Endometrial microvascular endothelial cells (primary cell): ENCODE data around the gene TEAD4. TPM values are rescaled to one million over a fixed set of nuclear protein-coding genes. Genes with fewer than 3 reads are reported as not detected.

ENCODE experiments used
- in situ Hi-C: cut with HindIII; loops from 2 replicates; pipeline ENCODE4 v1.10.0; 2017; ENCODE audit warnings: low sequenced_read_pairs, low pct_unique_long_range_greater_than_20kb; ENCODE audit errors: inconsistent ontology term
- total RNA-seq: library from RNA; depleted of rRNA; stranded (reverse); fragments of >200 nt; gene quantifications from one replicate; pipeline ENCODE4 v1.2.3, GENCODE V29; 2015; ENCODE audit errors: inconsistent ontology term

TEAD4 gene
- total RNA-seq, 1 donor from 2014 or later, result 78.1 TPM

DNA sequence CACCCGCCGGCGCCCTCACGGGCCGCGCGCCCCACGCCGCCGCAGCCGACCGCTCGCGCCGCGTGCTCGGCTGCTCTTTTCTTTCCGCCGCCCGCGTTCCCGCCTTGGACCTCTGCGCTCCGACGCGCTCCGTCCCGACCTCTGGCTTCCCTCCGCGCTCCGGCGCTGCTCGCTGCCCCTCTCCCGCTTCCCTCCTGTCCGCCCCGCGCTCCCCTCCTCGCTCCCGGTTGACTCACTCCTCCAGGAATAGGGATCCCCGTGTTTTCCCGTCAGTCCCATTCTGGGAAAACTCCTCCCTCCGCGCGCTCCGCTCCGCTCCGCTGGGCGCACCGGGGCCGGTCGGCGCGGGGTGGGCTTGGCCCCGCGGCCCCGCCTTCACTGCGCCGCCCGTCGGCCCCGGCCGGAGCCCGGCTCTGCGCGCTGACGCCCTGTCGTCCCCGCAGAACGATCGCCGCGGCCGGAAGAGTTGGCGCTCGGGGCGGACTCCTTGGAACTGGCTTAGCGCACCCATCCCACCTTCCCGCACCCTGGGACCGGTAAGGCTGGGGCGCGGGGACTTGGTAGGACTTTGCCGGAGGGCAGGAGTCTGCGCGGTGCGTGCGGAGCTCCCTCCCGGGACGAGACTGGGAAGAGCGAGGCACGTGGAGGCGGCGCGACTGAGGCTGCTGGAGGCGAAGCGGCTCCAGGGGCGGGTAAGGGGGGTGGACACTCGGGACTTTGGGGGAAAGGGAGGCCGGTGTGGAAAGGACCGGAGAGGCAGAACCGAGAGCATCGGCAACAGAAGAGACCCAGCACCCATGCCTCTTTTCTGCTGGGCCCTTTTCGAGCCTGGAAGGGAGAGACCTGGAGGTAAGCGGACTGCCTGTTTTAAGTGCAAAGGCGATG lies 550 bp downstream of the TEAD4 start:
- in situ Hi-C loops, result no loop called here

- in situ Hi-C loops, result no loop called here
Measured at GRCh38 chr12:2960390-2960956, 1.3 kb downstream of the TEAD4 start.

DNA sequence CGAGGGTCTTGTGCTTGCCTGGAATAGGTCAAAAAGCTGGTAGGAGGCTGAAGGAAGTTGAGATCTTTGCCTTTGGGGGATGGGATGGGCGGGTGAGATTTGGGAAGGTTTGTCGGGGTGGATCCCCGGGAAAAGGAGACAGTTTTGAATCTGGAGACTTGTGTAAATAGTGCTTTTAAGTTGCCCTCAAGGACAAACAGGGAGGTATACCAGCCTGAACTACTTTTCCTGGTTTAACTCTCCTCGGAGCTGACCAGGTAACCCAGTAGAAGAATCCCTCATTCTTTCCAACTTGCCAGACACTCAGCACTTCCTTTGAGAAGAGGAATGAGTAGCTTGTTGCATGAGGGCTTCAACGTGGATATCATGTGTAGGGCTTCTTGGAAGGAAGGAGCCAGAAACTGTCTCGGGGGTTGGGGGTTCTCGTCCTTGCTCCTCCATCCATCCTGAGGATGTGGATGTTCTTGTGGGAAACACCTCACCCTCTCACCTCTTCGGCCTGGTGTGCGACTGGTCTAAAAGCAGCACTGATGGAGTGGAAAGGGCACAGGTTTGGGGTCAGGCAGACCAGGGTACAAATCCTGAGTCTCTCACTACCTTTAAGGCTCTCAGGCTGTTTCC lies 1.9 kb downstream of the TEAD4 start:
- in situ Hi-C loops, result no loop called here

- in situ Hi-C loops, result no loop called here
Measured at GRCh38 chr12:2961705-2962104, 2.5 kb downstream of the TEAD4 start.

- in situ Hi-C loops, result no loop called here
Measured at GRCh38 chr12:2963154-2963759, 4.1 kb downstream of the TEAD4 start.

DNA sequence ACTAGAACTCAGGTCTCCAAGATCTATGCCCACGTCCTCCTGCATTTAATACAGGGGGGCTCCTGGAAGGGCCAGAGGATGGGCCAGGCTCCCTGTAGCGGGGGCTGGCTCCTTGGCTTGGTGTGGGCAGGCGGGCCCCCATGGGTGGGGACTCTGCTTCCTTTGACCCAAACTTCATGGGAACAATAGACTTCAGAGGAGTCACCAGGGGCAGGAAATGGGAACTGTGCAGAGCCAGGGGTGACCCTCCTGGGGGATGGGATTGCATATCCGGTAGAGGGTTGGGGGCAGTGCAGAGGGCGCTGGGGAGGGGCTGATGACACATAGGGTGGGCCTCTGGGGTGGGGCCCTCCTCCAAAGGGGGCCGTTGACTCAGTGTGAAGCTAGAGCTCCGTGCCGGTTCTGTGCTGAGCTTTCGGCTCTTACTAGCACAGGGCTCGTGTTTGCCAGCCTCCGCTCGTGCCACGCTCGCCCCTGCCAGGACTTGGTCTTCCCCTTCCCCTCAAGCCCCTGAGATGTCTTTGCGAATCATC lies 4.6 kb downstream of the TEAD4 start:
- in situ Hi-C loops, result no loop called here

GRCh38 chr12:2967651-2968050 lies 8.5 kb downstream of the TEAD4 start:
- in situ Hi-C loops, result no loop called here

DNA sequence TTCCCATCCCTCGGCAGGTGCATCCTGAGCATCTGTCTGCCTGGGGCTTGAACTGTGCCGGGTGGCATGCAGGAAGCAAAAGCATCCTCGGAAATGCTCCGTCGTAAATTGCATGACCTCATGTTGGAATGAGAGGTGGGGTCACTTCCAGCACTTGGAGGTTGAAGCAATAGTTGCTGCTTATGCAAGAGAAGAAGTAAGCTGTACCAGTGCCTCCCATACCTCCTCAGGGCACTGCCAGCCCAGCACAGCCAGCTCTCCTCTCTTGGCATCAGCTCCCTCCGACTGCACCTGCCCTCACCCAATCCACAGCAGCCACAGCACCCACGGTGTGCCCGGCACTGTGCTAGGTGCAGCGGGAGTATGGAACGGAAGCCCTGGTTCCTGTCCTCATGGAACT lies 11.5 kb downstream of the TEAD4 start:
- in situ Hi-C loops, result no loop called here

- in situ Hi-C loops, result no loop called here
Measured at GRCh38 chr12:2973566-2973965, 14.4 kb downstream of the TEAD4 start.

- in situ Hi-C loops, result no loop called here
Measured at GRCh38 chr12:2974560-2974971, 15.4 kb downstream of the TEAD4 start.

DNA sequence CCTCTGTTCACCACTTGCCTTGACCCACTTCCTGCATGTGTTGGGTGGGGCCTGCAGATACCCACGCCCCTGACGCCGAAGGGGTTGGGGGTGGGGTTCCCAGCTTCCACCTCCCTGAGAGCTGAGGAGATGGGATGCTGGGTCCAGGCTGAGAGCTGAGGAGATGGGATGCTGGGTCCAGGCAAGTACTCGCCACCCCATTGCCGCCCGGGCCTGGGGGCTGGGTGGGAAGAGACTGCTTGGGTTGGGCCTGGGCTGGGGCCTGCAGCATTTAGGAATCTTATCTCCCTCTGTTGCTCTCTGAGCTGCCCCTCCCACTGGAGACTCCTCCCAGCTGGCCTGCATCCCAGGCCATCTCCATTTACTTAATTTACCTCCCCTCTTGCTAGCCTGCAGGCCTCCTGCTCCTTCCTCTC lies 17.4 kb downstream of the TEAD4 start:
- in situ Hi-C loops, result no loop called here

DNA sequence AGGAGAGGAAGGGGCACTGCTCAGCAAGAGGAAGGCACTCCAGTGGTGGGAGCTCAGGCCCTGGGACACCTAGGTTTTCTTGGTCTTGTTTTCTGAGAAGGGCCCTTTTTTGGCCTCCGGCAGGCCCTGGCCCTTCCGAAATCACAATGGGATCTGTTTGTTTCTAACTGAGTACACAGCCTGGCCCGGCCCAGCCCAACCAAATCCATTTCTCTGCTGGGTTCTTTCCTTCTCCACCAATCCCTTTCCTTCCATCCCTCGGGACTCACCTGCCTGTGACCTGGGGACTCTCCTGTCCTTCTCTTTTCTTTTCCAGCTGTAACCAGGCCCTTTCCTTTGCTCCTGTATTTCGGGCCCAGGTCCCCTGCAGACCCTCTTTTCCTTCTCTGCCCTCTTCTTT lies 18.6 kb downstream of the TEAD4 start:
- in situ Hi-C loops, result no loop called here

DNA sequence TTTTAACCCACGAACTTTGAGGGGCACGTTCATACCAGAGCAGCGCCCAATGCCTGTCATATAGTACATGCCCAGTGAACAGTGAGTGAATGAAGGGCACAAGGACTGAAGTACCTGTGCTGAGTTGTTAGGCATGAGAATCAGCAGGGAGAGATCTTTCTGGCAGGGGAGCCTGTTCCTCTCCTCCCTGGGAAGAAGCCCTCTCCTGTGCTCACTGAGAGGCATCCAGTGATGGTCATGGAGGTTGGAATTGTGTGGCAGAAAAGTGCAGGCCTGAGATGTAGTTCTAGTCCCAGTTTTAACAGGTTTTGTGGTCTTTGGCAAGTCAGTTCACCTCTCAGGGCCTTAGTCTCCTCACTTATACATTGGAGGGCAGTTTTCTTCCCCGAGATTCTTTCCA lies 20.6 kb downstream of the TEAD4 start:
- in situ Hi-C loops, result no loop called here

- in situ Hi-C loops, result no loop called here
Measured at GRCh38 chr12:2980630-2981029, 21.4 kb downstream of the TEAD4 start.

DNA sequence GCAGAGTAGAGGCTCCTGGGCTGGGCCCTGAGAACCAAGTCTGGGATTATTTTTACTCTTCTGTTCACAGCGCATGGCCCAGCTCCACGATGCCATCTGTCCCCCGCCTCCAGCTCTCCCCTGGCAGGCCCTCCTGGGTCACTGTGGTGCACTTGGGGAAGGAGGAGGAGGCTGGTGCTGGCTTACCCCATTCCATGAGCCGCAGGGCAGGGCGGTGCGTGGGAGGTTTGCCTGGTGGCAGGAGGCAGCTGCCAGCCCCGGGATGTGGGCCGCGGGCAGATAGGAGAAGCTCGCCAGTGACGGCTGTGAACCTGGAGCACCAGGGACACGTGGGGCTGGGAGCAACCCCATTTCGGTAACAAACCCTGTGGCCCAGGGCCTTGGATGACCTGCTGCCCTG lies 23.2 kb downstream of the TEAD4 start:
- in situ Hi-C loops, result no loop called here

- in situ Hi-C loops, result no loop called here
Measured at GRCh38 chr12:2984249-2984648, 25.1 kb downstream of the TEAD4 start.

- in situ Hi-C loops, result no loop called here
Measured at GRCh38 chr12:2984698-2985097, 25.5 kb downstream of the TEAD4 start.

- in situ Hi-C loops, result no loop called here
Measured at GRCh38 chr12:2986876-2987275, 27.7 kb downstream of the TEAD4 start.

GRCh38 chr12:2988494-2988893 lies 29.3 kb downstream of the TEAD4 start:
- in situ Hi-C loops, result no loop called here
